Measurements from ENCODE around the gene PDE2A. TPM values are rescaled to one million over a fixed set of nuclear protein-coding genes. Genes with fewer than 3 reads are reported as not detected.

PDE2A gene
- total RNA-seq, 4 donors from 2014 or later = 13.8 to 185 (median 94.2) TPM

DNA sequence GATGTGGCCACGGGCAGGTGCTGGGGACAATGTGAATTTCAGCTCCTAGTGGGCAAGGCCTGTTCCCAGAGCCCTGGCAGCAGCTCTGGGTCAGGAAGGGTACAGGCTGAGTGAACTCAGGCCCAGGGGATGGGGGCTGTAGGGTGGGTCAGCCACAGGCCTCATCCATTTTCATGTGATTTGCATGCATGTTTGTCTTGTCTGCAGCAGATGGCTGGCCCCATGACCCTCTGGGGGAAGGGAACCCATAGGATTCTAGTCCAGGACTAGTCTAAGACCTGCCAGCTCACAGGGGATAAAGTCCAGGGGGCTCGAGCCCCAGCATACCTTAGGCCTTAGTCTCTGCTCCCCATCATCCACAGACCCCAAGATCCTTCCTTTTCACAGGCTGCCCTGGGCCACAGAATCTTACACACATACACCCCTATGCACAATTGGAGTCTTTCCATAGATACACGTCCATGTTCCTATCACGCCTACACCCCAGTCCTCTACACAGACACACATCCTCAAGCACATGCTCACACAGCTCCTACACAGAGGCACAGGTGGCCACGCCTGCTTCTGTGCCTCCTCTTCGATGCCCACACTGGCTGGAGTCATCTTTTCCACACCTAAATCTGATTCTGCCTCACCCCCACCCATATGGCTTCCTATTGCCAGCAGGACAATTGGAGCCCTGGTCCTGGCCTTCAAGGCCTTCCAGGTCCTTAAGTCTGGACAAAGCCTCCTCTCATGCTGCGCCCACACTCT lies 25.7 kb downstream of the PDE2A start:
- Histone ChIP-seq H3K36me3 (no peaks in the 10 kb centered on the region), H3K9me3 (no peaks in the 10 kb centered on the region), H3K4me1 (no peaks in the 10 kb centered on the region), H3K4me3 (no peak overlapping the region), H3K27me3 (no peaks in the 10 kb centered on the region), H3K27ac (no peak overlapping the region)
- intact Hi-C loops (cut with DNase I; ENCODE audit: low total_unique reads) = loop anchor here (10.0 kb wide), 1 partner anchor 64 kb away; no protein-coding TSS in a partner anchor
- no peak for DNase-seq
- TF ChIP-seq, protein P1, sequence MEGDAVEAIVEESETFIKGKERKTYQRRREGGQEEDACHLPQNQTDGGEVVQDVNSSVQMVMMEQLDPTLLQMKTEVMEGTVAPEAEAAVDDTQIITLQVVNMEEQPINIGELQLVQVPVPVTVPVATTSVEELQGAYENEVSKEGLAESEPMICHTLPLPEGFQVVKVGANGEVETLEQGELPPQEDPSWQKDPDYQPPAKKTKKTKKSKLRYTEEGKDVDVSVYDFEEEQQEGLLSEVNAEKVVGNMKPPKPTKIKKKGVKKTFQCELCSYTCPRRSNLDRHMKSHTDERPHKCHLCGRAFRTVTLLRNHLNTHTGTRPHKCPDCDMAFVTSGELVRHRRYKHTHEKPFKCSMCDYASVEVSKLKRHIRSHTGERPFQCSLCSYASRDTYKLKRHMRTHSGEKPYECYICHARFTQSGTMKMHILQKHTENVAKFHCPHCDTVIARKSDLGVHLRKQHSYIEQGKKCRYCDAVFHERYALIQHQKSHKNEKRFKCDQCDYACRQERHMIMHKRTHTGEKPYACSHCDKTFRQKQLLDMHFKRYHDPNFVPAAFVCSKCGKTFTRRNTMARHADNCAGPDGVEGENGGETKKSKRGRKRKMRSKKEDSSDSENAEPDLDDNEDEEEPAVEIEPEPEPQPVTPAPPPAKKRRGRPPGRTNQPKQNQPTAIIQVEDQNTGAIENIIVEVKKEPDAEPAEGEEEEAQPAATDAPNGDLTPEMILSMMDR (IDR thresholded peaks at IDR 0.05) = no peak
- TF ChIP-seq POLR2A (IDR thresholded peaks at IDR 0.05) = no peak

DNA sequence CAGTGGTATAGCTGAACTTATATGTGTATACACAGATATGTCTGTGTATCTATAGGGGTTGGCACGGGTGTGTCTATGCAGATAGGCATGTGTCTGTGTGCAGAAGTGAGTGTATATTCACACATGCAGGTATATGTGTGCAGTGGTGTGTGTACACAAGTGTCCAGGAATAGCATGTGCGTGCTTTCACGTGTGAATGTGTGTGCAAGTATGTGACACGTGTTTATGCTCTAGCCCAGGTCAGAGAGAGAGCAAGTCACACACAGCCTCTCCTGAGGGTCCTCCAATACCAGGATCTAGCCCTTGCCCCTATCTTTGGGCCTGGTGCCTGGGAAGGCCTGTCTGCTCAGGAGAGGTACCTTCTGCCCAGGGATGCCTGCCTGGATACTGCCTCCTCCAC lies 26.3 kb downstream of the PDE2A start:
- DNase-seq = no peak
- Histone ChIP-seq H3K27me3 (no peaks in the 10 kb centered on the region), H3K4me1 (no peaks in the 10 kb centered on the region), H3K4me3 (no peak overlapping the region), H3K36me3 (no peaks in the 10 kb centered on the region), H3K9me3 (no peaks in the 10 kb centered on the region), H3K27ac (no peak overlapping the region)
- intact Hi-C loops (cut with DNase I; ENCODE audit: low total_unique reads) = loop anchor here (10.0 kb wide), 1 partner anchor 63 kb away; no protein-coding TSS in a partner anchor
- TF ChIP-seq, protein P1 (IDR thresholded peaks at IDR 0.05) = no peak
- no peak for TF ChIP-seq POLR2A (IDR thresholded peaks at IDR 0.05)

DNA sequence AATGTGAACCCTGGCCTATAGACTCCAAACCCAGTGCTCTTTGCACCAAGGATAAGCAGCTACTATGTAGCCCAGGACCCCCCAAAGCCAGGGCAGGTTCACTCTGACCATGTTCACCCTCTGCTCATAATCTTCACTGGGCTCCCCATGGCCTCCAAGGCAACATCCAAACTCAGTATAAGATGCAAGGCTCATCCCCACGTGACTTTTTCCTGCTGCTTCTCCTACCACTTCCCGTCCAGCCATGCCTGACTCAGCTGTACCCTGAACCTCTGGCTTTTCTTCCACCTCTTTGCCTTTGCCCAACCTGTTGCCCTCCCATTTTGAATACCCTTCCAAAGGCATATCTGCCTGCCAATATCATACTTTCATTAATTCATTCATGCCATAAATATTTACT lies 27.8 kb downstream of the PDE2A start:
- DNase-seq = no peak
- intact Hi-C loops (cut with DNase I; ENCODE audit: low total_unique reads) = loop anchor here (10.0 kb wide), 1 partner anchor 62 kb away; no protein-coding TSS in a partner anchor
- H3K9me3 ChIP-seq = no peaks in the 10 kb centered on the region
- no peak overlapping the region for H3K4me3 ChIP-seq
- H3K27ac ChIP-seq = no peak overlapping the region
- no peaks in the 10 kb centered on the region for H3K27me3 ChIP-seq
- TF ChIP-seq POLR2A (IDR thresholded peaks at IDR 0.05) = no peak
- TF ChIP-seq, protein P1 (IDR thresholded peaks at IDR 0.05) = no peak
- H3K36me3 ChIP-seq = no peaks in the 10 kb centered on the region
- H3K4me1 ChIP-seq = no peaks in the 10 kb centered on the region

DNA sequence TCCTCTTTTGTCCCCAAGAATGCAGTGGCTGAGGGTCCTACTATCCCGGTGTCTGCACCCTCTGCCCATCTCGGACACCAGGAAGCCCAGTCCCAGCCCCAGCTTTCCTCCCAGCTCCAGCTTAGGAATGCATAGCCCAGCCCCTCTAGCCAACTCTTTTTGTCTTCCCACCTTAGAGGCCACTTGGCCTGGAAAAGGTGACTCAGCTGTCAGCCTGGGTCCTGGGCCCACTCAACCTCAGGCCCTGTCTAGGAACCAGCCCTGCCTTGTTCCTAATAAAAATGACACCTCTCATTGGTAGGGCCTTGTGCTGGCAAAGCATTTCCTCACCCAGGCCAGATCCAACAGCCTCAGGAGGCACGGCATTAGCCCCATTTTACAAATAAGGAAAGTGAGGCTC lies 28.2 kb downstream of the PDE2A start:
- H3K27ac ChIP-seq = no peak overlapping the region

DNA sequence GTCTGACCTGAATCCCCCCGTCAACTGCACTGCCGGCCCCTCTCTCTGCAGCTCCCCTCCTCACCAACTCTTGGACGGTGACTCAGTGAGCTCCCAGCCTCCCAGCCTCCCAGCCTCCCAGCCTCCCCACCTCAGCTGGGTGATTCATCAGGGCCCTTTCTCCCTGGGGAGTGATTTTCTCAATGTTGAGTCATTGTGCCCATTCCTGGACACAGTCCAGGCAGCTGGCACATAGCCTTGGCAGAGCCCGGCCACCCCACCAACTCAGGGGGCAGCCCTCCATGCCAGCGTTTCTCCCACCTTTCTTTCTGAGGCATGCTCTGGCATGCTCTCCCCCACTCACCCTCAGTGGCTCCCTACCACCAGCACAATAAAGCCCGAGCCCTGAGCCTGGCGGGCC lies 30.7 kb downstream of the PDE2A start:
- TF ChIP-seq, protein P1 (IDR thresholded peaks at IDR 0.05) = no peak
- intact Hi-C loops (cut with DNase I; ENCODE audit: low total_unique reads) = loop anchor here (10.0 kb wide), 1 partner anchor 59 kb away; no protein-coding TSS in a partner anchor
- no peak overlapping the region for H3K4me3 ChIP-seq
- no peaks in the 10 kb centered on the region for H3K36me3 ChIP-seq
- no peaks in the 10 kb centered on the region for H3K4me1 ChIP-seq
- H3K27me3 ChIP-seq = no peaks in the 10 kb centered on the region
- no peaks in the 10 kb centered on the region for H3K9me3 ChIP-seq
- no peak overlapping the region for H3K27ac ChIP-seq
- DNase-seq = peak in 1 of 2 donors; percentile 27

More for the DNA sequence above, 28.2 kb downstream of the PDE2A start:
- H3K9me3 ChIP-seq = no peaks in the 10 kb centered on the region
- no peaks in the 10 kb centered on the region for H3K27me3 ChIP-seq
- DNase-seq = no peak
- no peaks in the 10 kb centered on the region for H3K36me3 ChIP-seq
- no peaks in the 10 kb centered on the region for H3K4me1 ChIP-seq
- TF ChIP-seq, protein P1 (IDR thresholded peaks at IDR 0.05) = no peak
- no peak for TF ChIP-seq POLR2A (IDR thresholded peaks at IDR 0.05)
- no peak overlapping the region for H3K4me3 ChIP-seq
- intact Hi-C loops (cut with DNase I; ENCODE audit: low total_unique reads) = loop anchor here (10.0 kb wide), 1 partner anchor 61 kb away; no protein-coding TSS in a partner anchor

Data from uterus (tissue), 4 donors.